PC-3 (cell line): ENCODE data around the gene SLC22A5. TPM values are rescaled to one million over a fixed set of nuclear protein-coding genes. Genes with fewer than 3 reads are reported as not detected.

Source experiments
- ATAC-seq: fragments of 200-7000 bp; cut with Tn5 transposase; 2 replicates; pipeline ENCODE4 v1.9.1; 2020; ENCODE audit warnings: mild to moderate bottlenecking, moderate library complexity
- BruUV-seq: library from RNA; stranded (reverse); fragments of 400-500 nt; replicated peaks from 2 replicates; lab custom pipeline; 2021; lab: Mats Ljungman, UMichigan
- CTCF ChIA-PET: fragments of 300-600 bp; sonication (Branson Sonifier 250); formaldehyde crosslinking; loops from one replicate; lab custom pipeline; 2022; ENCODE audit warnings: antibody characterized with exemption; lab: Charles Lee
- POLR2A ChIA-PET: fragments of 300-600 bp; sonication (Branson Sonifier 250); formaldehyde crosslinking; loops from one replicate; lab custom pipeline; 2022; ENCODE audit warnings: antibody characterized with exemption; ENCODE audit not compliant: unreplicated experiment; lab: Charles Lee
- DNase-seq: peaks from one replicate; pipeline ENCODE4 v3.0.0-alpha.2; 2015
- H2AFZ ChIP-seq: fragments of 300-600 bp; sonication (generic); 2 replicates; pipeline ENCODE4 v1.6.0; 2016; ENCODE audit warnings: antibody characterized with exemption, low read length
- H3F3A ChIP-seq: fragments of 300-600 bp; sonication (generic); one replicate; pipeline ENCODE4 v1.6.0; 2017; ENCODE audit warnings: antibody characterized with exemption, low read length, control low read depth, mild to moderate bottlenecking; ENCODE audit not compliant: unreplicated experiment
- H3K27ac ChIP-seq: fragments of 300-600 bp; sonication (generic); 2 replicates; pipeline ENCODE4 v1.5.1; 2016; ENCODE audit warnings: mild to moderate bottlenecking, low read length
- H3K27me3 ChIP-seq: fragments of 300-600 bp; sonication (generic); 2 replicates; pipeline ENCODE4 v1.6.1; 2016; ENCODE audit warnings: low read length, mixed read lengths
- H3K36me3 ChIP-seq: fragments of 300-600 bp; sonication (generic); 2 replicates; pipeline ENCODE4 v1.6.1; 2016; ENCODE audit warnings: low read depth, mixed run types, low read length, mixed read lengths
- H3K4me1 ChIP-seq: fragments of 300-600 bp; sonication (generic); 2 replicates; pipeline ENCODE4 v1.5.1; 2016; ENCODE audit warnings: low read length; ENCODE audit not compliant: insufficient read depth
- H3K4me2 ChIP-seq: fragments of 300-600 bp; sonication (generic); 2 replicates; pipeline ENCODE4 v1.6.0; 2016; ENCODE audit warnings: low read length
- H3K4me3 ChIP-seq: fragments of 300-600 bp; sonication (generic); 2 replicates; pipeline ENCODE4 v1.5.1; 2016; ENCODE audit warnings: mild to moderate bottlenecking, low read length, mixed read lengths
- H3K79me2 ChIP-seq: fragments of 300-600 bp; sonication (generic); 2 replicates; pipeline ENCODE4 v1.6.1; 2017; ENCODE audit warnings: low read length, mixed read lengths
- H3K9ac ChIP-seq: fragments of 300-600 bp; sonication (generic); 2 replicates; pipeline ENCODE4 v1.6.0; 2016; ENCODE audit warnings: mild to moderate bottlenecking, low read length
- H3K9me2 ChIP-seq: fragments of 300-600 bp; sonication (generic); replicated peaks from 2 replicates; pipeline ENCODE4 v1.6.1; 2016; ENCODE audit warnings: mixed run types, low read length, mixed read lengths
- H3K9me3 ChIP-seq: fragments of 300-600 bp; sonication (generic); 2 replicates; pipeline ENCODE4 v1.6.1; 2016; ENCODE audit warnings: low read length, mixed read lengths
- H4K20me1 ChIP-seq: fragments of 300-600 bp; sonication (generic); 2 replicates; pipeline ENCODE4 v1.6.1; 2016; ENCODE audit warnings: low read length, mixed read lengths
- CTCF ChIP-seq: fragments of 300-600 bp; sonication (generic); conservative IDR thresholded peaks from 2 replicates; pipeline ENCODE4 v1.5.1; 2017; ENCODE audit warnings: antibody characterized with exemption, low read depth, mild to moderate bottlenecking, low read length
- EZH2 ChIP-seq: fragments of 300-600 bp; sonication (generic); IDR thresholded peaks from one replicate; pipeline ENCODE4 v1.6.1; 2017; ENCODE audit warnings: antibody characterized with exemption, mild to moderate bottlenecking, low read length; ENCODE audit not compliant: unreplicated experiment
- EZH2phosphoT487 ChIP-seq: fragments of 300-600 bp; sonication (generic); IDR thresholded peaks from 2 replicates; pipeline ENCODE4 v1.6.1; 2018; ENCODE audit warnings: mild to moderate bottlenecking, antibody characterized with exemption, low read length, borderline replicate concordance
- intact Hi-C: fragments of 100-400 bp; cut with micrococcal nuclease; formaldehyde crosslinking; loops from 2 replicates; pipeline ENCODE4 v1.9.0; 2023
- total RNA-seq: library from RNA; depleted of rRNA; stranded (reverse); fragments of >200 nt; gene quantifications from 2 replicates; pipeline ENCODE4 v1.2.3, GENCODE V29; 2014

Gene SLC22A5
- total RNA-seq, 1 experiment from 2014 or later: 8.2 TPM

GRCh38 chr5:132387640-132388117 is 18.2 kb downstream of the SLC22A5 start:
- Histone ChIP-seq H3K9me2 (no peaks in the 10 kb centered on the region), H3K9me3 (no peaks in the 10 kb centered on the region), H3K4me2 (peak overlapping the region; percentile 78), H3K9ac (peak overlapping the region; percentile 83), H4K20me1 (no peaks in the 10 kb centered on the region), H3K79me2 (no peaks in the 10 kb centered on the region), H3K27me3 (no peaks in the 10 kb centered on the region), H3F3A (peaks cover 11% of the 10 kb centered on the region), H3K27ac (peak overlapping the region; percentile 99), H3K36me3 (peaks cover 9% of the 10 kb centered on the region; the same call in 1 of the 2 replicates), H2AFZ (no peak overlapping the region), H3K4me1 (peaks cover 52% of the 10 kb centered on the region), H3K4me3 (peak overlapping the region; percentile 45)
- TF ChIP-seq EZH2phosphoT487 (no peak), CTCF (no peak; the same call in 1 of the 2 replicates), EZH2 (no peak)
- intact Hi-C loops: loop anchor here (1.0 to 10.0 kb wide), 7 partner anchors 32 to 435 kb away; partner anchors contain the start of gene SLC22A4
- DNase-seq: peak; percentile 91
- ChIA-PET CTCF (interaction anchor here (0.8 to 2.2 kb wide), 2 partner anchors 109 to 110 kb away, joined by 3 to 6 read pairs; no protein-coding TSS in a partner anchor), POLR2A (interaction anchor here (2.0 kb wide), 1 partner anchor 23 kb away, joined by 5 read pairs; no protein-coding TSS in a partner anchor)
- peak; percentile 43 for ATAC-seq
- BruUV-seq: no TSS peak

- no peak for ATAC-seq
- Histone ChIP-seq H3K4me3 (peak overlapping the region; percentile 45; the same call in 1 of the 2 replicates), H3K4me2 (peak overlapping the region; percentile 78), H2AFZ (no peak overlapping the region), H3K9ac (peak overlapping the region; percentile 83), H3K9me2 (no peaks in the 10 kb centered on the region), H3K4me1 (peaks cover 52% of the 10 kb centered on the region), H3K36me3 (peaks cover 9% of the 10 kb centered on the region), H3K27ac (peak overlapping the region; percentile 99), H3K79me2 (no peaks in the 10 kb centered on the region), H3K27me3 (no peaks in the 10 kb centered on the region), H4K20me1 (no peaks in the 10 kb centered on the region), H3F3A (peaks cover 11% of the 10 kb centered on the region), H3K9me3 (no peaks in the 10 kb centered on the region)
- ChIA-PET POLR2A (interaction anchor here (0.5 to 2.0 kb wide), 2 partner anchors 23 to 65 kb away, joined by 5 read pairs; no protein-coding TSS in a partner anchor), CTCF (interaction anchor here (0.8 to 2.2 kb wide), 2 partner anchors 108 to 110 kb away, joined by 3 to 6 read pairs; no protein-coding TSS in a partner anchor)
- TF ChIP-seq EZH2 (no peak), EZH2phosphoT487 (no peak), CTCF (no peak)
- DNase-seq: peak; percentile 66
- no TSS peak for BruUV-seq
- intact Hi-C loops: loop anchor here (1.0 to 10.0 kb wide), 6 partner anchors 23 to 434 kb away; partner anchors contain the start of gene SLC22A4
Observed at GRCh38 chr5:132388244-132389050, 18.9 kb downstream of the SLC22A5 start.
